ENCODE measurements around the gene HLA-DMB.

HLA-DMB gene

GRCh38 chr6:32968093-32968866, 27.5 kb upstream of the HLA-DMB start, which contains the start of gene BRD2:
BRD2 (plus strand) TSS chr6:32968594; CDS start chr6:32972899, 4,305 bp downstream.
- intact Hi-C loops (cut with micrococcal nuclease) = loop anchor here (5.0 kb wide), 1 partner anchor 76 kb away; no protein-coding TSS in a partner anchor
- Mint-ChIP-seq H3K4me3 (peak within 1 kb of the TSS; percentile 97), H3K36me3 (ENCODE audit: low read depth) (peaks cover 66% of the 10 kb centered on the region), H3K9me3 (no peaks in the 10 kb centered on the region), H3K4me1 (ENCODE audit: low read depth) (peaks cover 48% of the 10 kb centered on the region), H3K27ac (peak within 1 kb of the TSS; percentile 100), H3K27me3 (no peaks in the 10 kb centered on the region)

- Mint-ChIP-seq H3K4me1 (ENCODE audit: low read depth) (peaks cover 52% of the 10 kb centered on the region), H3K27me3 (no peaks in the 10 kb centered on the region), H3K36me3 (ENCODE audit: low read depth) (peaks cover 58% of the 10 kb centered on the region), H3K9me3 (no peaks in the 10 kb centered on the region), H3K27ac (peak overlapping the region; percentile 100), H3K4me3 (peak overlapping the region; percentile 97)
- intact Hi-C loops (cut with micrococcal nuclease) = loop anchor here (5.0 kb wide), 1 partner anchor 75 kb away; no protein-coding TSS in a partner anchor
These were observed 26.6 kb upstream of the HLA-DMB start for GRCh38 chr6:32967151-32968091.

- H3K4me3 Mint-ChIP-seq = no peak overlapping the region
- no peaks in the 10 kb centered on the region for H3K9me3 Mint-ChIP-seq
- intact Hi-C loops (cut with micrococcal nuclease) = loop anchor here (5.0 kb wide), 1 partner anchor 72 kb away; no protein-coding TSS in a partner anchor
- peaks cover 73% of the 10 kb centered on the region for H3K4me1 Mint-ChIP-seq (ENCODE audit: low read depth)
- H3K27ac Mint-ChIP-seq = no peak overlapping the region
- H3K27me3 Mint-ChIP-seq = no peaks in the 10 kb centered on the region
- H3K36me3 Mint-ChIP-seq (ENCODE audit: low read depth) = peaks cover 33% of the 10 kb centered on the region
These were observed 23.9 kb upstream of the HLA-DMB start for GRCh38 chr6:32964776-32965175.

GRCh38 chr6:32963866-32964265, 23.0 kb upstream of the HLA-DMB start:
- no peak overlapping the region for H3K4me3 Mint-ChIP-seq
- H3K27ac Mint-ChIP-seq = no peak overlapping the region
- intact Hi-C loops (cut with micrococcal nuclease) = no loop called here
- peaks cover 73% of the 10 kb centered on the region for H3K4me1 Mint-ChIP-seq (ENCODE audit: low read depth)
- H3K27me3 Mint-ChIP-seq = no peaks in the 10 kb centered on the region
- H3K9me3 Mint-ChIP-seq = no peaks in the 10 kb centered on the region
- H3K36me3 Mint-ChIP-seq (ENCODE audit: low read depth) = peaks cover 29% of the 10 kb centered on the region

GRCh38 chr6:32962213-32962826, 21.5 kb upstream of the HLA-DMB start:
- Mint-ChIP-seq H3K9me3 (no peaks in the 10 kb centered on the region), H3K27me3 (no peaks in the 10 kb centered on the region), H3K27ac (no peak overlapping the region), H3K36me3 (ENCODE audit: low read depth) (peaks cover 22% of the 10 kb centered on the region), H3K4me1 (ENCODE audit: low read depth) (peaks cover 67% of the 10 kb centered on the region), H3K4me3 (no peak overlapping the region)
- intact Hi-C loops (cut with micrococcal nuclease) = no loop called here

- Mint-ChIP-seq H3K27me3 (no peaks in the 10 kb centered on the region), H3K4me1 (ENCODE audit: low read depth) (peaks cover 64% of the 10 kb centered on the region), H3K9me3 (no peaks in the 10 kb centered on the region), H3K36me3 (ENCODE audit: low read depth) (peaks cover 26% of the 10 kb centered on the region), H3K4me3 (no peak overlapping the region), H3K27ac (peak overlapping the region; percentile 7)
- intact Hi-C loops (cut with micrococcal nuclease) = no loop called here
These were observed 19.7 kb upstream of the HLA-DMB start for GRCh38 chr6:32960563-32960962.

- Mint-ChIP-seq H3K27ac (peak overlapping the region; percentile 30), H3K27me3 (no peaks in the 10 kb centered on the region), H3K4me3 (no peak overlapping the region), H3K4me1 (ENCODE audit: low read depth) (peaks cover 52% of the 10 kb centered on the region), H3K36me3 (ENCODE audit: low read depth) (peaks cover 54% of the 10 kb centered on the region), H3K9me3 (no peaks in the 10 kb centered on the region)
- intact Hi-C loops (cut with micrococcal nuclease) = no loop called here
These were observed 15.3 kb upstream of the HLA-DMB start for GRCh38 chr6:32956176-32956575.

GRCh38 chr6:32954986-32955802, 14.4 kb upstream of the HLA-DMB start:
- no peaks in the 10 kb centered on the region for H3K27me3 Mint-ChIP-seq
- H3K9me3 Mint-ChIP-seq = no peaks in the 10 kb centered on the region
- peaks cover 64% of the 10 kb centered on the region for H3K36me3 Mint-ChIP-seq (ENCODE audit: low read depth)
- intact Hi-C loops (cut with micrococcal nuclease) = loop anchor here (1.0 kb wide), 1 partner anchor 11 kb away; no protein-coding TSS in a partner anchor
- H3K27ac Mint-ChIP-seq = peak overlapping the region; percentile 30
- H3K4me1 Mint-ChIP-seq (ENCODE audit: low read depth) = peaks cover 55% of the 10 kb centered on the region
- no peak overlapping the region for H3K4me3 Mint-ChIP-seq

- intact Hi-C loops (cut with micrococcal nuclease) = loop anchor here (1.0 kb wide), 1 partner anchor 12 kb away; no protein-coding TSS in a partner anchor
- Mint-ChIP-seq H3K27ac (peak overlapping the region; percentile 98), H3K4me3 (no peak overlapping the region), H3K4me1 (ENCODE audit: low read depth) (peaks cover 58% of the 10 kb centered on the region), H3K36me3 (ENCODE audit: low read depth) (peaks cover 67% of the 10 kb centered on the region), H3K9me3 (no peaks in the 10 kb centered on the region), H3K27me3 (no peaks in the 10 kb centered on the region)
These were observed 13.4 kb upstream of the HLA-DMB start for GRCh38 chr6:32954267-32954666.

- intact Hi-C loops (cut with micrococcal nuclease) = loop anchor here (1.0 to 2.0 kb wide), 5 partner anchors 8 to 69 kb away; no protein-coding TSS in a partner anchor
- Mint-ChIP-seq H3K4me3 (peak overlapping the region; percentile 20), H3K27ac (peak overlapping the region; percentile 98), H3K36me3 (ENCODE audit: low read depth) (peaks cover 71% of the 10 kb centered on the region), H3K4me1 (ENCODE audit: low read depth) (peaks cover 63% of the 10 kb centered on the region), H3K9me3 (no peaks in the 10 kb centered on the region), H3K27me3 (no peaks in the 10 kb centered on the region)
These were observed 12.9 kb upstream of the HLA-DMB start for GRCh38 chr6:32953775-32954174.

GRCh38 chr6:32952817-32953739, 12.2 kb upstream of the HLA-DMB start, which contains the start of gene HLA-DMA:
HLA-DMA (minus strand) TSS chr6:32953097; CDS start chr6:32953036, 61 bp downstream.
- H3K9me3 Mint-ChIP-seq = no peaks in the 10 kb centered on the region
- no peaks in the 10 kb centered on the region for H3K27me3 Mint-ChIP-seq
- peak within 1 kb of the TSS; percentile 98 for H3K27ac Mint-ChIP-seq
- peaks cover 76% of the 10 kb centered on the region for H3K36me3 Mint-ChIP-seq (ENCODE audit: low read depth)
- intact Hi-C loops (cut with micrococcal nuclease) = loop anchor here (1.0 to 2.0 kb wide), 4 partner anchors 8 to 68 kb away; no protein-coding TSS in a partner anchor
- peak within 1 kb of the TSS; percentile 94 for H3K4me3 Mint-ChIP-seq
- H3K4me1 Mint-ChIP-seq (ENCODE audit: low read depth) = peaks cover 70% of the 10 kb centered on the region

GRCh38 chr6:32950449-32950848, 9.6 kb upstream of the HLA-DMB start:
- intact Hi-C loops (cut with micrococcal nuclease) = no loop called here
- no peaks in the 10 kb centered on the region for H3K9me3 Mint-ChIP-seq
- peak overlapping the region; percentile 94 for H3K4me3 Mint-ChIP-seq
- H3K4me1 Mint-ChIP-seq (ENCODE audit: low read depth) = peaks cover 77% of the 10 kb centered on the region
- peaks cover 87% of the 10 kb centered on the region for H3K36me3 Mint-ChIP-seq (ENCODE audit: low read depth)
- H3K27me3 Mint-ChIP-seq = no peaks in the 10 kb centered on the region
- peak overlapping the region; percentile 98 for H3K27ac Mint-ChIP-seq

All from dendritic cell treated with granulocyte-macrophage colony-stimulating factor and Interleukin-4, amounts not matched to agents 40 ng/mL and 50 ng/mL, for 4 days (primary cell).